Bronchus fibroblast of lung (primary cell): Measurements from ENCODE around the gene IRF1. TPM values are rescaled to one million over a fixed set of nuclear protein-coding genes. Genes with fewer than 3 reads are reported as not detected.

Source experiments
- total RNA-seq: library from RNA; depleted of rRNA; stranded (reverse); fragments of >200 nt; gene quantifications from 2 replicates; pipeline ENCODE4 v1.2.3, GENCODE V29; 2015

The IRF1 gene
- 12.9 and 13.1 TPM in 2 replicates for total RNA-seq

DNA sequence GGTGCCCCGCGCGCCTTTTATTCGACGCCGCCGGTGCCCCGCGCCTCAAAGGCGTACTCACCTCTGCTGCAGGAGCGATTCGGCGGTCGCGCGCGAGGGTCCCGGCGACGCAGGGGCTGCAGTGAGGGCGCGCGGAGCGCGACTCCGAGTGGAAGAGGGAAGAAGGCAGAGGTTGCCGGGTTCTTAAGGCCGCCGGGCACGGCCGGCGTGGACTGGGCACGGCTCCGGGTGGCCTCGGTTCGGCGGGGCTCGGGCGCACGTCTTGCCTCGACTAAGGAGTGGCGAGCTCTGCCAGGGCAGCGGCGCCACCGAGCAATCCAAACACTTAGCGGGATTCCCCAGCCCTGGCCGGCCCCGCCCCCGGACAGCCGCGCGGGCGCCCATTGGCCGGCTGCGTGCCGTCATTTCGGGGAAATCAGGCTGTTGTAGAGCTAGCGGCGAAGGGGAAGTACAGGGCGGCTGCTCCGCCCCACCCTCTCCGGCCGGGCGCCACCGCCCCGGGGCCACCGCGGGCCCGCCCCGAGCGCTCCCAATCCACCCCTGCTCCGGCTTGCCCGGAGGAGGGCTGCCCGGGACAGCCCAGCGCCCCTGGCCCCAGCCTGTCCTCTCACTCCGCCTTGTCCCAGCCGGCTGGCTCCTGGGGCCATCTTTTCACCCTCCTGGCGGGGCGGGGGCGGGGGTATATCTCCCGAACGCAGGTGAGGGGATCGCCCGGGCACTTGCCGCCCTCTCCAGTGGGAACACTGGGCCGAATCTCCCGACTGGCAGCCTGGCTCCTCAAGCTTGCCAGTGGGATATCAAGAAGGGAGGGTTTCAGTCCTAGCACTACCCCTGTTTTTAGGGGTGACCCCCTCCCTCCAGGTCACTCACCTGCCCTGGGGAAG, at the start of gene IRF1:
IRF1 (minus strand) TSS at position 290 of the 884 bp plus-strand sequence. CDS start 1,295 bp downstream, outside the sequence.

Other genes with a start within 250 kb of the IRF1 start
- 59.6 and 71.6 TPM in 2 replicates for gene PDLIM4, start 233.1 kb downstream of the IRF1 start, total RNA-seq
- gene SLC22A4, start 196.4 kb downstream of the IRF1 start, total RNA-seq = 1.7 and 2.1 TPM in 2 replicates
- gene SLC22A5, start 121.1 kb downstream of the IRF1 start, total RNA-seq = 3.2 and 4.6 TPM in 2 replicates
- gene IL5, start 52.7 kb upstream of the IRF1 start, total RNA-seq = not detected in 2 replicates
- gene RAD50, start 66.2 kb upstream of the IRF1 start, total RNA-seq = 9.1 and 10.4 TPM in 2 replicates
- gene IL13, start 167.4 kb upstream of the IRF1 start, total RNA-seq = not detected in 2 replicates
- gene IL4, start 183.2 kb upstream of the IRF1 start, total RNA-seq = not detected in 2 replicates
- 3.1 and 3.4 TPM in 2 replicates for gene KIF3A, start 246.8 kb upstream of the IRF1 start, total RNA-seq